HCEC 1CT (cell line): ENCODE results near the gene CNRIP1.
"Not testable (repeated sequence)": the region's sequence is repeated elsewhere in the genome, so short reads cannot be mapped to it uniquely, and the experiment has no call there.

ENCODE experiments used
- DNase-seq: peaks from one replicate; pipeline ENCODE4 v3.0.0-alpha.2; 2017

The CNRIP1 gene, protein sequence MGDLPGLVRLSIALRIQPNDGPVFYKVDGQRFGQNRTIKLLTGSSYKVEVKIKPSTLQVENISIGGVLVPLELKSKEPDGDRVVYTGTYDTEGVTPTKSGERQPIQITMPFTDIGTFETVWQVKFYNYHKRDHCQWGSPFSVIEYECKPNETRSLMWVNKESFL

DNA sequence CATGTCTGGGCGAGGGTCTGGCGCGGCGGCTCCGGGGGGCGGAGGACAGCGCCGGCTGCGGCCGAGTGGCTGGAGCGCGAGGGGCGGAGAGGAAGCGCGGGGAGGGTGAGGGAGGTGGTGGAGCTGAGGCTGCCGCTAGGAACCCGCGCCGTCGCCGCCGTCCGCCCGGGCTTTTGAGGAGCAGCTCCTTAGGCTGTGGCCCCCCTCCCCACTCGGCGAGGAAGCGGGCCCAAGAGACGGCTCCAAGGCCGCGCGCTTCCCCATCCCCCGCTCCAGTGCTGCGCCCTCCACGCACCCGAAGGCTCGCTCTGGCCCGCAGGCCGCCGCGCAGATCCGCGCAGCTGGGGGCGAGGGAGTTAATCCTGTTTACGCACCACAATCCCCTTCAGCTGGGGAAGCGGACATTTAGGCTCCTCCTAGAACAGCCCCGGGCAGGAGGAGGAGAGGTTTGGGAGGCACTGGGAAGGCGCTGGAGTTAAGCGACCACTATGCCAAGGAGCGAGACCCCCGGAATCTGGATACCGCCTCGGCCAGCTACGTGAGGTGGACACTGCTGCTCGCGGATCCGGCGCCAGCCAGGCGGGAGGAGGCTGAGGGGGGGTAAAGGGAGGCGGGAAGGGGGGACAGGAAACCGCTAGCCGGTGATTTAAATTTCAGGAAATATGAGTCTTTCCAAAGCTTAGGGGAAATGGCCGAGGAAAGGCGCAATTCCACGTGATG is at the start of gene CNRIP1:
TSS of gene CNRIP1 (minus strand) at position 552 of the 720 bp plus-strand sequence. CDS start at position 3, 549 bp downstream.
- peak; percentile 87 for DNase-seq

GRCh38 chr2:68369337-68369734 is 49.6 kb upstream of the CNRIP1 start:
- no peak for DNase-seq

DNA sequence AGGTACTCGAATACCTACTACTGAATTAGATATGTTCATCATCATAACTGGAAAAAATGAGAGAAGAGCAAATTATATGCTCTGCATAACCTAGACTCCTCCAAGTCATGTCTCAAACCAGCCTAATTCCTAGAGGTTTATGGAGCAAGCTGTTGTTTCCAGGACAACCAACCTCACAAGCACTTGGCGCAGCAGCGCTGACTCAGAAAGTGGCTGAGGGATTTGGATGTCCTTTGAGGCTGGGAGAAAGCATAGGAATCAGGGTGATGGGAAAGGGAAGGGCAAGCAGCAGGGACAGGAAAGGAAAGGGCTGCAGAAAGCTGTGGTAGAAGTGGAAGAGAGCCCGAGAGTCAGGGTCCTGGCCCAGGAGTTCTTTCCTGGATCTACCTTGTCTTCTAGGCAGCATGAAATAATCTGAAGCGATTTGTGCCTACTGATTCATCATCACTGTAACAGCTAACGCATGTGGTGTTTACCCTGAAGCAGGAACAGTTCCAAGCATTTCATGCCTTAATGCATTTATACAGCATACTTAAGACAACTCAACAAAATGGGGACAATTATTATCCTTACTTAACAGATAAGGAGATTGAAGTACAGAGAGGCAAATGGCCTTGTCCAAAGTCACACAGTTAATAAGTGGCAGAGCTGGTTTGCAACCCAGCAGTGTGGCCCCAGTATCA is 49.0 kb upstream of the CNRIP1 start:
- DNase-seq, result peak; percentile 64

- DNase-seq, result no peak
Observed at GRCh38 chr2:68367953-68368653, 48.4 kb upstream of the CNRIP1 start.

DNA sequence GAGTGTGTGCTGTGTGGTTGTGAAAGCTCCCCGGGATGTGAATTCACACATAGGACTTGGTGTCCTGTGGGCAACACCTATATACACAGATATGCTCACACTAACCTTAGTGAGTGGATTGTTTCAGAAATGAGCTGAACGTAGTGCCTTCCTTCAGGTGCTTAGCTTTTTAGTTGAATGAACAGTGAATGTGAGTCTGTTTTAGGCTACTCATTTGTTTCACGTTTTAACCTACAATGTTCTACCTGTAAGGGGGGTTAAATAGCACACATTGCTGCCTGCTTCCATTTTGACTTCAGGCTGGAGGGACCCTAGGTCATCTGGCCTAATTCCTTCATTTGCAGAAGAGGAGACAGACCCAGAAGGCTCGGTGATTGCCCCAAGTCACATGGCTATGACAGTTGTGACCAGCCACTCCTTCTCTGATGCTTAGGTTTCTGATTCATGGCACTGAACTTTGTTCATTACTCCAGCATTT is 46.4 kb upstream of the CNRIP1 start:
- no peak for DNase-seq

DNA sequence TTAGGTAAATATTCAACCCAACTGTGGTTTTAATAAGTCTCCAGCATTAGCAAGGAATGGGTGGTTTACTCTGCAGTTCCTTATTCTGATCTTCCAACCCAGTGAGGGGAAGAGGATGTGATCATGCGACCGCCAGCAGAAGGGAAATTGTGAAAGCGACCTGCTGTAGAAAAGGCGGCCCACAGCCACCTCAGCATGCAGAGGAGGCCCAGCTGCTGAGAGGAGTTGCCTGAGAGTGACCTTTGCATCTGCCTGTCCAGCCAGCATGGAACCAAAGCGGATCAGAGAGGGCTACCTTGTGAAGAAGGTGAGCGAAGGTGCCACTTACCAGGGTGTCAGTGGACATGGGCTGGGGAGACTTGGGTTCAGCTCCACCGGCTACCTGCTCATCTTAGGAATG is 45.3 kb upstream of the CNRIP1 start, which contains the start of gene PLEK:
TSS of gene PLEK (plus strand) at position 196 of the 400 bp plus-strand sequence. CDS start at position 266, 70 bp downstream.
- no peak for DNase-seq

DNA sequence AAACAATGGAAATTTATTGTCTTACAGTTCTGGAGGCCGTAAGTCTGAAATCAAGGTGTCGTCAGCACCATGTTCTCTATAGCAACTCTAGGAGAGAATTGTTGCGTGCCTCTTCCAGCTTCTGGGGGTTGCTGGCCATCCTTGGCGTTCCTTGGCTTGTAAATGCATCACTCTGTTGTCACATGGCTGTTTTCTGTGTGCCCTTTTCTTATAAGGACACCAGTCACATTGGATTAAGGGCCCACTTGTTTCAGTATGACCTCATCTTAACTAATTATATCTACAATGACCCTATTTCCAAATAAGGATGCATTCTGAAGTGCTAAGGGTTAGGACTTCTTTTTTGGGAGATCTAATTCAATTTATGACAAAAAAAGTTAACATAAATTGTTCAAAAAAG is 44.0 kb upstream of the CNRIP1 start:
- no peak for DNase-seq

DNA sequence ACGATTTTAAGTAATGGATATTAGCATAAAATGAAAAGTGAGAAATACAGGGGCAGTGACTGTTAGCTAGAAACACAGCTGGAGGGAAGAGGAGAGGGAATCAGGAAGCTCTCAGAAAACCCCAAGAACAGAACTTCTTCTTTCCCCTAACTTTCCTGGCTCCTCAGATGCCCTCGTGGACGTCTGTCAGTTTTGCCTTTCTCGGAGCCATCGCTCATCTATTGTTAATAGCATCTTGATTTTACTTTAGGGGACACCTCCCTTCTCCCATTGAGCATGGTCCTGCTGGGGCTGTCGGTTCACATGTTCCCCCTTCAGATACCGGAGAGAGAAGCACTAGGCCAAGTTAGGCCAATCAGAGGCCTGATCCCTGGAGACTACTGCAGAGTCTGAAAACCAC is 43.0 kb upstream of the CNRIP1 start:
- no peak for DNase-seq

GRCh38 chr2:68362069-68362468 is 42.3 kb upstream of the CNRIP1 start:
- DNase-seq, result peak; percentile 76

- no peak for DNase-seq
Observed at GRCh38 chr2:68359889-68360288, 40.1 kb upstream of the CNRIP1 start.

DNA sequence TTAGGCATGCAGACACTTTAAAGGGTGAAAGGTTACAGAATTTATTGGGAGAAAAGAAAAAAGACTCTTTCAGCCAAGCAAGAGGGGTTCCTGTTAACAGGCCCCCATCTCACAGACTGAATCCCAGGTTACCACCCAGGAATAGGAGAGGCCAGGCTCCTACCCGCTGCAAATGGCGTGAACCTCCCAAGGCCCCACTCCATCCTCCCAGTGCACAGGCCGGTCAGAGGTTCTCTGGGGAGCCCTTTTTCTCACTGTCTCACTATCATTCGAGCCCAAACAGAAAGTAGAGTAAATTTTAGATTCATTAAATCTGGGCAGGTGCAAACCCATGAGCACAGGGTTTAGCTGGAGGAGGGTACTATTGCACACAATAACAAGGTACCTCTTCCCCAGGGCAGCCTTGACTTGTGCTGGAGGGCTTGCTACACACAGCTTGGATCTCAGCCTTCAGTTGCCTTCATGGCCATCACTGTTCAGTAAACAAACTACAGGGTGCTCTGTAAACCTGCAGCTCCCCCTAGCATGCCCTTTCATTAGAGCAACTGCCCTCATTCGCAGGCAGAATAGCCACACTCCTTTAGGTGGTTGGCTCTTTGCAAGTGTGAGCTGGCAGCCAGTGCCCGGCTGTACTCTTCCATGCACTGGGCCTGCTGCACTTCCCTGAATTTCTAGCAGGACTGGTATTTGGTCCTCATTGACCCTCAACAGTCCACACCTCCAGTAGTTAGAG is 38.0 kb upstream of the CNRIP1 start:
- peak; percentile 68 for DNase-seq

DNA sequence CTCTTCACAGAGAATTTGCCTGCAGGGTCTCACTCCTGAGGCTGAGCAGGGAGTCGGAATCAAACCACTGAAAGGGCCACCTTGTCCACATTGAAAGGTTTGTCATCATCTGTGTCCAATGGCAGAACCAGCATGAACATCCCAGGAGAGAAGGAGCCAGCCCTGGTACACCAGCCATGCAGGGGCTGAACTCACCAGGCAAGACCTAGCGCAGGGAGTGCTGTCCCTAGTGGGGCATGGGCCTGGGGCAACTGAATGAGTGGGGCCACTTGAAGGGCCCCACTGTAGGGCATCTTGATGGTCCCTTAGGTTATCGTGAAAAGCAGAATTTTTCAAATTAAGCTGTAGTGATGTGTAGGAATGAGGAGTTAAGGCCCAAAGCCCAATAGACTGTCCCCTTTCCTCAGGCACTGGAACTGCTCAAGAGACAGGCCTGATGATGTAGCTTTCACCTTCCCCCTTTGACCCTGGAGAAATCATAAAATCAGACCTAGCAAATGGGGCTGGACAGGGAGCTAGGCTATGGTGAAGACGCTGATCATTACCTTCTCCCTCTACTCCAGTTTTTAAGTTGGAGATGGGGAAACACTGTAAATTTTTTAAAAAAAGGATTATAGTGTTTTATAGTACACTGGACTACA is 37.0 kb upstream of the CNRIP1 start:
- DNase-seq, result no peak

DNA sequence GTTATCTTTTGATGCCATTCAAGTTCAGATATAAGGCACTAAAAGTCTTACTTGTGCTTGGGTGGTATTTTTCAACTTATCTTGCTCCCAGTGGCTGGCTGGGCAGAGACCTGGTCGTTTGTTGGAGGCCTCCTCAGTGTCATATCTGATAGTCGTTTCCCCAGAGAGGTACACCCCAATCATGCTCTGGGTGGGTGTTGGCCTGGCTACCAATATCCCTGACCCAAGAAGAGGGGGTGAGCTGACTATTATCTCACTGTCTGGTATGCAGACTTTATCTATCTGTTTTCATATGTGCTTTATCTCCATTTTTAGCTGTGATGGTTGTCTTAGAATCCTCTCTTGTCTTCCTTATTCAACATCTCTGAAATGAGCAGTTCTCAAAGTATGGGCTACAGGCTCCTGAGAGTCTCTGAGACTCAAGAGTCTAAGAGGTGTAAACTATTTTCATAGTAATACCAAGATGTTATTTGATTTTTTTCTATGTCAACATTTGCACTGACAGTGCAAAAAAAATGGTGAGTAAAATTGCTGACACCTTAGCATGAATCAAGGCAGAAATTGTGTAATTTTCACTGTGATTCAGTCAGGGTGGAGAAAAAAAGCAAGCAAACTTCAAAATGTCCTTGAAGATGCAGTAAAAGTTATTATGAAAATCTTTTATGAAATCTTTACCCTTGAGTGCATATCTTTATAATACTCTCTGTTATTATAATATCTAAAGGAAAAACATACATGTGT is 33.1 kb upstream of the CNRIP1 start:
- peak; percentile 13 for DNase-seq

- no peak for DNase-seq
Observed at GRCh38 chr2:68351997-68352396, 32.2 kb upstream of the CNRIP1 start.

DNA sequence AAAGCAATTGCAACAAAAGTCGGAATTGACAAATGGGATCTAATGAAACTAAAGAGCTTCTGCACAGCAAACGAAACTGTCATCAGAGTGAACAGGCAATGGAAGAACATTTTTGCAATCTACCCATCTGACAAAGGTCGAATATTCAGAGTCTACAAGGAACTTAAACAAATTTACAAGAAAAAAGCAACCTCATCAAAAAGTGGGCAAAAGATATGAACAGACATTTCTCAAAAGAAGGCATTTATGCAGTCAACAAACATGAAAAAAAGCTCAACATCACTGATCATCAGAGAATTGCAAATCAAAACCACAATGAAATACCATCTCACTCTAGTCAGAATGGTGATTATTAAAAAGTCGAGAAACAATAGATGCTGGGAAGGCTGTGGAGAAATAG is 29.3 kb upstream of the CNRIP1 start:
- not testable (repeated sequence) for DNase-seq

DNA sequence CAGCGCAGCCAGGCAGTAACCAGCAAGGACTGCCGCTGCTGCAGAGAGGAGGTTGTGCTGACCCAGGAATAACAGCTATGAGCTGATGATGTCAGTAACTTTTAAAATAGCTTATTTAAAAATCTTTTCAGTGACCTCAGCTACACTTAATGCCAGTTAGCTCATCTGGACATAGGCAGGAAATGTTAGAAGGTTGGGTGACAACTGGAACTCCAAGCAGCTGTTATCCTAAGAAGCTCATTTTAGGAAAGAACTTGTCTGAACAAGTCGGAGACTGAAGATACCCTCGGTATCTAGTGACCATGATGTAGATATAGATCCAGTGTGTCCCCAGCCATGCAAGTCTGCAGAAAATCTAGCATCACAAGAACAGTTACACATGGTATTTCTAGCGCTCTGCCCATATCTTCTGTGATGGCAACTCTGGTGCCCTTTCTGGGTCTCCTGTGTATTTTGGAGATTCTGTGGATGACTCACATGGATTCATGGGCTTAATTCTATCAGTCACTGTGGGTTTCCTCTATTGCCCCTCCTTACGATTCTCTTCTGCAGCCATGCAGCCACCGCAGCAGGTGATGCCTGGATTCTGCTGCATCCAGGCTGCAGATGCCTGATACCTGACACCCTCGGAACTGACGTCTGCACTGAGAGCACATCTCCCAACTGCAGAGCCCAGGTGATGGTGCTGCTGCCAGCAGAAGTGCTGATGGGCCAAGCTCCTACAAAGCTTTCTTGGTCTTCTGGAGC is 25.6 kb upstream of the CNRIP1 start:
- DNase-seq, result no peak

- no peak for DNase-seq
Observed at GRCh38 chr2:68344031-68344430, 24.3 kb upstream of the CNRIP1 start.

DNA sequence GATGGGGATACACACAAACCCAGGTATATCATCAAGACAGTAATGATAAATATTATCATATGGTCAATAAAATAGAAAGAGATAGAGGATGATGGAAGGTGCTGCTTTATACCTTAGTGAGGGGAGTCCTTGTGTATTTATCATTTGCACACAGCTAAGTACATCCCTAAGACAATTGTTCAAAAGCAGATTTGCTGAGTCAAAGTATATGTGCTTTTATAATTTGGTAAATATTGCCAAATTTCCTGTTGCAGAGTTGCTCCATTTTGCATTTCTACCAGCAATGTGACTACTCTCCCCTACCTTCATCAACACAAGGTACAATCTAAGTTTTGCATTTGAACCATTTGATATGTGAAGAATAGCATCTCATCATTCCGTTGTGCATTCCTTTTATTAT is 22.7 kb upstream of the CNRIP1 start:
- no peak for DNase-seq

GRCh38 chr2:68341583-68341982 is 21.8 kb upstream of the CNRIP1 start:
- no peak for DNase-seq

- DNase-seq, result no peak
Observed at GRCh38 chr2:68341062-68341329, 21.2 kb upstream of the CNRIP1 start.
